ENCODE measurements around the gene PRF1.
"Not testable (repeated sequence)": the region's sequence is repeated elsewhere in the genome, so short reads cannot be mapped to it uniquely, and the experiment has no call there.

Gene PRF1

GRCh38 chr10:70582793-70583668, 19.5 kb downstream of the PRF1 start:
- Mint-ChIP-seq H3K27me3 (no peaks in the 10 kb centered on the region), H3K9me3 (peaks cover 3% of the 10 kb centered on the region), H3K36me3 (ENCODE audit: low read depth) (no peaks in the 10 kb centered on the region), H3K4me3 (no peak overlapping the region), H3K4me1 (ENCODE audit: low read depth) (peaks cover 52% of the 10 kb centered on the region), H3K27ac (no peak overlapping the region)
- no peak for DNase-seq

- H3K9me3 Mint-ChIP-seq; DNase-seq; H3K27me3 Mint-ChIP-seq; H3K36me3 Mint-ChIP-seq (ENCODE audit: low read depth); H3K4me3 Mint-ChIP-seq; H3K27ac Mint-ChIP-seq: not testable (repeated sequence)
- peaks cover 54% of the 10 kb centered on the region for H3K4me1 Mint-ChIP-seq (ENCODE audit: low read depth)
These were observed 21.4 kb downstream of the PRF1 start for GRCh38 chr10:70581176-70581575.

- no peaks in the 10 kb centered on the region for H3K27me3 Mint-ChIP-seq
- H3K9me3 Mint-ChIP-seq = peaks cover 3% of the 10 kb centered on the region
- H3K4me1 Mint-ChIP-seq (ENCODE audit: low read depth) = peaks cover 50% of the 10 kb centered on the region
- DNase-seq = no peak
- peak overlapping the region; percentile 61 for H3K4me3 Mint-ChIP-seq
- H3K36me3 Mint-ChIP-seq (ENCODE audit: low read depth) = no peaks in the 10 kb centered on the region
- peak overlapping the region; percentile 96 for H3K27ac Mint-ChIP-seq
These were observed 23.1 kb downstream of the PRF1 start for GRCh38 chr10:70579234-70580002.

DNA sequence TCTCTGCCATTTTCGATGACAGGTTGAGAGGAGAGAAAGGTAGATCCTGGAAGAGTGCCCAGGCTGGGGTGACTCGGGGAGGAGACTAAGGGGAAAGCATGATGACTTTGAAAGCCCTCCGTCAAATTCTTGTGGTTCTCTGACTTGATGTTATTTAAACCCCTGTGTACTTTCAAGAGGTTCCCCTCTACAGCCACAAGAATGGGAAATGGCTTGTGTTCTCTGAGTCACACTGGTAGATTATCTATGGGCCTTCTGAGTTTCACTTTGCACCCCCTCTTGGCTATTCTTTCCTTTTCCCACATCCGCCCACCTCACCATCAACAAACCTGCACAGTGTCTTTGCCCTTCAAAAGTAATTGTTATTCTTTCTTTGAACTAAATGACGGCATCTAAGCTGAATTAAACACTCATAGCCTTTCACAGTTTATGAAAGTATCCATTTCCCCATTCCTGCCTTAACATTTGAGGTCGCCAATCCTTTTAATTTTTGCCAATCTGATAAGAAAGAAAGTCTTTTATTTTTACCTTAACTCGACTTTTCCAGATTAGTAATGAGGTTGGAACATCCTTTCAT, 24.1 kb downstream of the PRF1 start:
- no peaks in the 10 kb centered on the region for H3K27me3 Mint-ChIP-seq
- H3K36me3 Mint-ChIP-seq (ENCODE audit: low read depth) = no peaks in the 10 kb centered on the region
- H3K4me3 Mint-ChIP-seq = peak overlapping the region; percentile 61
- peak; percentile 68 for DNase-seq
- H3K9me3 Mint-ChIP-seq = peaks cover 3% of the 10 kb centered on the region
- peaks cover 50% of the 10 kb centered on the region for H3K4me1 Mint-ChIP-seq (ENCODE audit: low read depth)
- peak overlapping the region; percentile 96 for H3K27ac Mint-ChIP-seq

GRCh38 chr10:70576803-70577517, 25.6 kb downstream of the PRF1 start:
- peak overlapping the region; percentile 26 for H3K4me3 Mint-ChIP-seq
- no peak for DNase-seq
- no peaks in the 10 kb centered on the region for H3K36me3 Mint-ChIP-seq (ENCODE audit: low read depth)
- H3K27ac Mint-ChIP-seq = peak overlapping the region; percentile 96
- peaks cover 53% of the 10 kb centered on the region for H3K4me1 Mint-ChIP-seq (ENCODE audit: low read depth)
- no peaks in the 10 kb centered on the region for H3K27me3 Mint-ChIP-seq
- H3K9me3 Mint-ChIP-seq = peaks cover 3% of the 10 kb centered on the region

GRCh38 chr10:70575874-70576802, 26.4 kb downstream of the PRF1 start:
- H3K9me3 Mint-ChIP-seq = peaks cover 3% of the 10 kb centered on the region
- H3K36me3 Mint-ChIP-seq (ENCODE audit: low read depth) = no peaks in the 10 kb centered on the region
- no peak for DNase-seq
- peaks cover 53% of the 10 kb centered on the region for H3K4me1 Mint-ChIP-seq (ENCODE audit: low read depth)
- H3K27me3 Mint-ChIP-seq = no peaks in the 10 kb centered on the region
- peak overlapping the region; percentile 77 for H3K27ac Mint-ChIP-seq
- peak overlapping the region; percentile 26 for H3K4me3 Mint-ChIP-seq

GRCh38 chr10:70575486-70575873, 27.1 kb downstream of the PRF1 start:
- H3K9me3 Mint-ChIP-seq = peaks cover 3% of the 10 kb centered on the region
- H3K27me3 Mint-ChIP-seq = no peaks in the 10 kb centered on the region
- H3K36me3 Mint-ChIP-seq (ENCODE audit: low read depth) = no peaks in the 10 kb centered on the region
- DNase-seq = no peak
- H3K4me3 Mint-ChIP-seq = no peak overlapping the region
- H3K4me1 Mint-ChIP-seq (ENCODE audit: low read depth) = peaks cover 53% of the 10 kb centered on the region
- H3K27ac Mint-ChIP-seq = peak overlapping the region; percentile 6

GRCh38 chr10:70573599-70574506, 28.7 kb downstream of the PRF1 start:
- no peak overlapping the region for H3K27ac Mint-ChIP-seq
- no peak for DNase-seq
- no peaks in the 10 kb centered on the region for H3K36me3 Mint-ChIP-seq (ENCODE audit: low read depth)
- H3K4me3 Mint-ChIP-seq = no peak overlapping the region
- H3K27me3 Mint-ChIP-seq = no peaks in the 10 kb centered on the region
- H3K4me1 Mint-ChIP-seq (ENCODE audit: low read depth) = peaks cover 43% of the 10 kb centered on the region
- H3K9me3 Mint-ChIP-seq = no peaks in the 10 kb centered on the region

DNA sequence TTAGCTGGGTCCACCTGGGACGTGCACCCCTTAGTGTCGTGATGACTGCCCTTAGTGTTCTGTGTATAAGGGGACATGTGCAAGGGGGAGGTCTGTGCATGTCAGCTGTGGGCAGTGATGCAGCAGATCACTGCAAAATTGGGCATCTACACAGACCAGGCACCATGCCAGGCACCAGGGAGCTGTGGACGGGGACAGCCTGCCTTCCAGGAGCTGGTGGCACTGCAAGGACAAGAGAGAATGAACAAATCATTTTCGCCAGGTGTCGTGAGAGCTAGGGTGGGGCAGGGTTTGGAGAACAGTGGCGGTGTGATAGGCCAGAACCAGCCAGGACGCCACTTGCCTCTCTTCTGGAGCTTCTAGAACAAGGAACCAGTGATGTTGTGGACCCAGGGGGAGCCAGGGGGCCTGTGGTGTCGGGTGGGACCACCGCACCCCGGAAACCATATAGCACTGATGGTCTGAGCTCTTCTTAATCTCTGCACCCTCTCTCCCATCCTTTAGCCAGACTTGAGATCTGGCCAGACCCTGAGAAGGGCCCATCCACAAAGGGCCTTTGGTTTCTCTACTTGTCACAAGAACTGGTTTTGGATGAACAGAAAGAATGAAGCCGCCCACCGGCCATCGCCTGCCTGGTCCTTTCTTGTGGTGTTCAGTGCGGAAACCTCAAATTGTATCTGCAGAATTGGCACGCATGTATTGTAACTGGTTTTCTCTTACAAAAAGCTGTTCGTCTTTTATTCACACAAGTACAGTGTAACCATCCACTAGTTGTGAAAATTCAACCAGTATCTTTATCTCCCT, 30.7 kb downstream of the PRF1 start:
- Mint-ChIP-seq H3K27ac (no peak overlapping the region), H3K27me3 (no peaks in the 10 kb centered on the region), H3K4me3 (no peak overlapping the region), H3K9me3 (no peaks in the 10 kb centered on the region), H3K36me3 (ENCODE audit: low read depth) (no peaks in the 10 kb centered on the region), H3K4me1 (ENCODE audit: low read depth) (peaks cover 23% of the 10 kb centered on the region)
- no peak for DNase-seq

DNA sequence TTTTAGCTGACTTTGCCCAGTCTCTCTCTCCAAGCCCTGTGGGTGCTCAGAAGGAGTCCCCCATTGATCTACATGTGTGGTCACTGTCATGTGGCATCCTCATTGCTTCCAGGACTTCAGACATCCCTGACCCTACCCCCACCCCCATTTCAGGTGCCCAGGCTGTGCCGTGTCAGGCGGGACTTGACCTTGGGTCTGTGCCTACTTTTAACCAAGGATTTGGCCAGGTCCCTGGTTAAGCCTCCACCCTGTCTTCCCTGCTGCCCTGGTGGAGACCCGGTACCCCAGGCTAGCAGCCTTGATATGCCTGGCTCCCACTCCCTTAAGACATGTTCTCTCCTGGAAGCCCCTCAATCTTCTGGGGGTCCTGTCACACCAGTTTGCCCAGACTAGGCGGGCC, 31.3 kb downstream of the PRF1 start:
- peaks cover 17% of the 10 kb centered on the region for H3K4me1 Mint-ChIP-seq (ENCODE audit: low read depth)

DNA sequence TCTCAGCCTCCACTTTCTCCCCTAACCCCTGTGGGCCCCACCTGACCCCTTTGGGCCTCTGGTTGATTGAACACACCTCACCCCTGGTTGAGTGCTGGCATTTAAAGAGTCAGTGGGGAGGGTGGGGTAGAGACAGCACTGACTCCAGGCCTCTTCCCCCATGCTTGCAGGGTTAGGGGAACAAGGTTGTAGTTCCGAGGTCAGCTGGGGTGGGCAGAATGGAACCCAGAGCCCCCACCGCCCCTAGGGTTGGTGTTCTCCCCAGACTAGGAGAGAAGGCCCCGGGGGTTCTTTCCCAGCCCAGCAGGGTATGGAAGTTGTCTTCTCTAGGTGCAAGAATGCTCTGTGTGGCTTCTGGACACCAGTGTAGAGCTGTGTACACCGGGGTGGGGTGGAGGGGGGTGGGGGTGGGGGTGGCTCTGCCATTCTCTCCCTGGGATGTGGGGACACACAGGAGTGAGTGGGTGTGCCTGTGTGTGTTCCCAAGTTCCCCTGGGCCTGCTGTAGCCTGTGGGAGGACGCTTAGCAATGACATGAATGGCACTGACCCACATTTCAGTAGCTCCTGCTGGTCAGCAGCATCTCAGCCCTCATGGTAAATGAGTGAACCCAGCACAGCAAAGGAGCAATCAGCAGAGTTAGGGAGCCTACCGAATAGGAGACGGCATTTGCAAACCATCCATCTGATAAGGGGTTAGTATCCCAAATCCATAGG, 33.6 kb downstream of the PRF1 start:
- no peaks in the 10 kb centered on the region for H3K9me3 Mint-ChIP-seq
- H3K36me3 Mint-ChIP-seq (ENCODE audit: low read depth) = no peaks in the 10 kb centered on the region
- no peaks in the 10 kb centered on the region for H3K27me3 Mint-ChIP-seq
- H3K27ac Mint-ChIP-seq = no peak overlapping the region
- peaks cover 8% of the 10 kb centered on the region for H3K4me1 Mint-ChIP-seq (ENCODE audit: low read depth)
- H3K4me3 Mint-ChIP-seq = no peak overlapping the region
- no peak for DNase-seq

More for the DNA sequence above, 31.3 kb downstream of the PRF1 start:
- no peak for DNase-seq
- Mint-ChIP-seq H3K27me3 (no peaks in the 10 kb centered on the region), H3K27ac (no peak overlapping the region), H3K36me3 (ENCODE audit: low read depth) (no peaks in the 10 kb centered on the region), H3K9me3 (no peaks in the 10 kb centered on the region), H3K4me3 (no peak overlapping the region)

DNA sequence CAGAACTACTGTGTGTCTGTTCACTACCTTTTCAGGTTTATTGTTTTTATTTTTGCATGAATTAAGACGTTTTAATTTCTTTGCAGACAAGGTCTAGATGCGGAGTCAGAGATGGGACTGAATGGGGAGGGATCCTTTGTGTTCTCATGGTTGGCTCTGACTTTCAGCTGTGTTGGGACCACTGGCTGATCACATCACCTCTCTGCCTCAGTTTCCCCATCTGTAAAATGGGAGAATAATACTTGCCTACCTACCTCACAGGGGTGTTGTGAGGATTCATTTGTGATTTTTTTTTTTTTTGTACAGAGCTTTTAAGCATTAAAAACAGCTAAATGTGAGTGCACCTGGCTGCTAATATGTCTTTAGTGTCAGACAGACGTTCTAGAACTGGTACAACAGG, 34.4 kb downstream of the PRF1 start:
- Mint-ChIP-seq H3K36me3 (ENCODE audit: low read depth) (no peaks in the 10 kb centered on the region), H3K4me3 (no peak overlapping the region), H3K27ac (no peak overlapping the region), H3K27me3 (no peaks in the 10 kb centered on the region), H3K4me1 (ENCODE audit: low read depth) (peaks cover 8% of the 10 kb centered on the region), H3K9me3 (no peaks in the 10 kb centered on the region)
- DNase-seq = no peak
